ENCODE measurements around the gene FHDC1. TPM values are rescaled to one million over a fixed set of nuclear protein-coding genes. Genes with fewer than 3 reads are reported as not detected.

Gene FHDC1
- total and polyA plus RNA-seq, 10 of the 15 experiments (the other 5 are each of a cell fraction or from before 2014, with no cell fraction given): 0.04 to 0.12 (median 0.06) TPM; not detected in 3

DNA sequence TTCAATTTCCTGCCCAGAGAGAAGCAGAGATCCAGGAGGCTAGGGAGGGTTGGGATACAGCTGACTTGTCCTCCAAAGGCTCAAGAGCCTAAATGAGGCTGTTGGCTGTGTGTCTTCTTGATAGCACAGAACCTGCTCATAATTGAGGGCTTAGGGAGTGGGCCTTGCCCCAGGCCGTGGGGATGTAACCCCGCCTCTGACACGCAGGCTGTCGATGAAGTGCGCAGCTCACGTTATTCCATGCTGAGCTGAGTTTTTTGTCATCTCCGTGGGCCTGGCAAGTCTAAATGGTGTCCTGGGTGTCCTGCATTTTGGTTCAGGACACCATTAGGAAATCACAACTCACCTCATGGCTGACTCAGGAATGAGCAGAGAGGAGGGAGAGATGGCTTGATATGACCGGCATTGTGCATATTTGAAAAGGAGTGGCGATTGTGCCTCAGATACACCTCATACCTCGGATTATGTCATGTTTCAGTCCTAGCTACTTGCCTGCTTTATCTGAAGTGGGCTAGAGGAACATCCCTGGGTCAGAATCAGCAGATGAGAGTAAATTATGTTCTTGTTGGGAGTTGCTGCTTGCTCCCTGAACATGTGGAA is 43.7 kb downstream of the FHDC1 start:
- no peak overlapping the region for H3K4me2 ChIP-seq (ENCODE audit: control insufficient read depth, insufficient read depth)
- in situ Hi-C loops (cut with MboI) (no loop called here), intact Hi-C loops (cut with micrococcal nuclease; ENCODE audit: unreplicated experiment) (no loop called here)
- ATAC-seq: no peak
- FAIRE-seq: no peak
- no TSS peak for BruUV-seq (replicated peaks)
- peaks cover 0 to 3% of the 10 kb centered on the region in 2 experiments; a peak in 2 of 4 replicates for H3K27me3 ChIP-seq (replicated peaks in 1 of 2; ENCODE audit: control insufficient read depth in 2 of 2, insufficient read depth in 2 of 2, low read length in 1 of 2)
- TF ChIP-seq, protein P1, sequence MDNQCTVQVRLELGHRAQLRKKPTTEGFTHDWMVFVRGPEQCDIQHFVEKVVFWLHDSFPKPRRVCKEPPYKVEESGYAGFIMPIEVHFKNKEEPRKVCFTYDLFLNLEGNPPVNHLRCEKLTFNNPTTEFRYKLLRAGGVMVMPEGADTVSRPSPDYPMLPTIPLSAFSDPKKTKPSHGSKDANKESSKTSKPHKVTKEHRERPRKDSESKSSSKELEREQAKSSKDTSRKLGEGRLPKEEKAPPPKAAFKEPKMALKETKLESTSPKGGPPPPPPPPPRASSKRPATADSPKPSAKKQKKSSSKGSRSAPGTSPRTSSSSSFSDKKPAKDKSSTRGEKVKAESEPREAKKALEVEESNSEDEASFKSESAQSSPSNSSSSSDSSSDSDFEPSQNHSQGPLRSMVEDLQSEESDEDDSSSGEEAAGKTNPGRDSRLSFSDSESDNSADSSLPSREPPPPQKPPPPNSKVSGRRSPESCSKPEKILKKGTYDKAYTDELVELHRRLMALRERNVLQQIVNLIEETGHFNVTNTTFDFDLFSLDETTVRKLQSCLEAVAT (IDR thresholded peaks at IDR 0.05): no peak
- TF ChIP-seq, protein P2, sequence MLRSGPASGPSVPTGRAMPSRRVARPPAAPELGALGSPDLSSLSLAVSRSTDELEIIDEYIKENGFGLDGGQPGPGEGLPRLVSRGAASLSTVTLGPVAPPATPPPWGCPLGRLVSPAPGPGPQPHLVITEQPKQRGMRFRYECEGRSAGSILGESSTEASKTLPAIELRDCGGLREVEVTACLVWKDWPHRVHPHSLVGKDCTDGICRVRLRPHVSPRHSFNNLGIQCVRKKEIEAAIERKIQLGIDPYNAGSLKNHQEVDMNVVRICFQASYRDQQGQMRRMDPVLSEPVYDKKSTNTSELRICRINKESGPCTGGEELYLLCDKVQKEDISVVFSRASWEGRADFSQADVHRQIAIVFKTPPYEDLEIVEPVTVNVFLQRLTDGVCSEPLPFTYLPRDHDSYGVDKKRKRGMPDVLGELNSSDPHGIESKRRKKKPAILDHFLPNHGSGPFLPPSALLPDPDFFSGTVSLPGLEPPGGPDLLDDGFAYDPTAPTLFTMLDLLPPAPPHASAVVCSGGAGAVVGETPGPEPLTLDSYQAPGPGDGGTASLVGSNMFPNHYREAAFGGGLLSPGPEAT (IDR thresholded peaks at IDR 0.05; ENCODE audit: low read depth): no peak
- TF ChIP-seq KAT2A (conservative IDR thresholded peaks at IDR 0.05; ENCODE audit: control insufficient read depth, low read depth, low read length) (no peak), ASH2L (IDR thresholded peaks at IDR 0.05; ENCODE audit: borderline replicate concordance, low read depth) (no peak), ATF2 (IDR thresholded peaks at IDR 0.05; ENCODE audit: low read length) (no peak), MYC (IDR thresholded peaks at IDR 0.05; ENCODE audit: insufficient read depth, insufficient read length, insufficient replicate concordance, low read length, severe bottlenecking) (no peak), NFIC (IDR thresholded peaks at IDR 0.05; ENCODE audit: low read depth, low read length) (no peak), ESRRA (IDR thresholded peaks at IDR 0.05; ENCODE audit: low read length) (no peak)
- no peak overlapping the region for H3K9ac ChIP-seq (ENCODE audit: control insufficient read depth, insufficient read depth, low read length)
- no peak overlapping the region for H3K4me3 ChIP-seq
- H4K20me1 ChIP-seq (ENCODE audit: control insufficient read depth, insufficient read depth): no peaks in the 10 kb centered on the region
- no peaks in the 10 kb centered on the region for H3K4me1 ChIP-seq (ENCODE audit: control insufficient read depth, insufficient read depth, low read length)
- WGBS (ENCODE audit: insufficient coverage, insufficient replicate concordance, low lambda C conversion rate, missing lambda C conversion rate): 54% methylated on average over 10 of the region's 10 CpGs
- RAD21 ChIA-PET (ENCODE audit: unreplicated experiment): no interaction called here
- CTCF ChIA-PET: no interaction called here
- SMC1A ChIA-PET (ENCODE audit: uncharacterized antibody, unreplicated experiment): interaction anchor here (0.7 kb wide), 1 partner anchor 13 kb away, joined by 3 read pairs; no protein-coding TSS in a partner anchor
- H3K79me2 ChIP-seq (ENCODE audit: control insufficient read depth, insufficient read depth, low read length): no peaks in the 10 kb centered on the region
- no peak overlapping the region for H3K27ac ChIP-seq (ENCODE audit: control insufficient read depth, insufficient read depth)
- DNase-seq (ENCODE audit: low read depth, low spot score): no peak
- no peaks in the 10 kb centered on the region for H3K9me3 ChIP-seq (replicated peaks; ENCODE audit: control insufficient read depth, insufficient read depth, low read length)
- no peaks in the 10 kb centered on the region for H3K36me3 ChIP-seq (ENCODE audit: control insufficient read depth in 2 of 2, insufficient read depth in 2 of 2, low read length in 1 of 2)
- no peak overlapping the region for H2AFZ ChIP-seq (ENCODE audit: control insufficient read depth, low read depth, low read length)
- POLR2A ChIA-PET: interaction anchor here (0.6 kb wide), 1 partner anchor 111 kb away, joined by 4 read pairs; no protein-coding TSS in a partner anchor
